GM12873 (cell line): Measurements from ENCODE around the gene UNC50.

Experiments
- CTCF ChIP-seq: IDR thresholded peaks from 2 replicates; pipeline ENCODE4 v1.5.1; 2012; ENCODE audit warnings: low read depth, mild to moderate bottlenecking, moderate library complexity, low read length, control low read depth; ENCODE audit not compliant: insufficient read depth; ENCODE audit errors: missing control alignments

UNC50 gene

GRCh38 chr2:98649135-98649991 lies 41.0 kb downstream of the UNC50 start:
- TF ChIP-seq CTCF = peak; percentile 99

- TF ChIP-seq CTCF = no peak
These were observed 41.6 kb downstream of the UNC50 start for GRCh38 chr2:98649992-98650375.

GRCh38 chr2:98650998-98651397 lies 42.6 kb downstream of the UNC50 start:
- no peak for TF ChIP-seq CTCF

GRCh38 chr2:98654699-98655495 lies 46.5 kb downstream of the UNC50 start:
- no peak for TF ChIP-seq CTCF

GRCh38 chr2:98656800-98657199 lies 48.4 kb downstream of the UNC50 start:
- TF ChIP-seq CTCF = no peak

- no peak for TF ChIP-seq CTCF
These were observed 50.6 kb downstream of the UNC50 start for GRCh38 chr2:98658816-98659490.
